SK-N-SH treated with all-trans-retinoic acid at 6 μM for 48 hours (cell line): Measurements from ENCODE around the gene VTI1A.

ENCODE experiments used
- ATAC-seq: fragments of 200-7000 bp; cut with Tn5 transposase; 3 replicates; pipeline ENCODE4 v1.9.1; 2020; ENCODE audit warnings: mild to moderate bottlenecking, moderate library complexity
- ARNTL ChIP-seq: fragments of 450-650 bp; formaldehyde crosslinking; IDR thresholded peaks from 2 replicates; pipeline ENCODE4 v1.5.0; 2020; ENCODE audit warnings: low read depth, mild to moderate bottlenecking, moderate library complexity, borderline replicate concordance
- BACH2 ChIP-seq: fragments of 250-450 bp; sonication (Bioruptor Pico); IDR thresholded peaks from 2 replicates; pipeline ENCODE4 v1.9.0; 2021; ENCODE audit warnings: mild to moderate bottlenecking, borderline replicate concordance
- CREB5 ChIP-seq: fragments of 250-450 bp; sonication (Bioruptor Pico); IDR thresholded peaks from 2 replicates; pipeline ENCODE4 v1.5.1; 2020; ENCODE audit warnings: low read depth, mild to moderate bottlenecking, moderate library complexity
- CSDC2 ChIP-seq: fragments of 250-450 bp; sonication (Bioruptor Pico); IDR thresholded peaks from 2 replicates; pipeline ENCODE4 v1.5.0; 2020; ENCODE audit warnings: mild to moderate bottlenecking, moderate library complexity
- CSRNP3 ChIP-seq: fragments of 250-450 bp; sonication (Bioruptor Pico); IDR thresholded peaks from 2 replicates; pipeline ENCODE4 v1.5.1; 2021; ENCODE audit warnings: mild to moderate bottlenecking, moderate library complexity
- ESRRG ChIP-seq: fragments of 250-450 bp; sonication (Bioruptor Pico); IDR thresholded peaks from 2 replicates; pipeline ENCODE4 v1.6.1; 2021; ENCODE audit warnings: mild to moderate bottlenecking
- GLIS3 ChIP-seq: fragments of 250-450 bp; sonication (Bioruptor Pico); IDR thresholded peaks from 2 replicates; pipeline ENCODE4 v1.5.0; 2020; ENCODE audit warnings: mild to moderate bottlenecking, moderate library complexity
- ISL1 ChIP-seq: fragments of 250-450 bp; sonication (Bioruptor Pico); IDR thresholded peaks from 2 replicates; pipeline ENCODE4 v2.1.2; 2022; ENCODE audit warnings: mild to moderate bottlenecking, moderate library complexity
- OSR1 ChIP-seq: fragments of 250-450 bp; sonication (Bioruptor Pico); IDR thresholded peaks from 2 replicates; pipeline ENCODE4 v1.8.0; 2022; ENCODE audit warnings: moderate library complexity, mild to moderate bottlenecking, inconsistent platforms
- PATZ1 ChIP-seq: fragments of 250-450 bp; sonication (Bioruptor Pico); IDR thresholded peaks from 2 replicates; pipeline ENCODE4 v1.8.0; 2020; ENCODE audit warnings: mild to moderate bottlenecking, moderate library complexity, borderline replicate concordance
- PPARA ChIP-seq: fragments of 250-450 bp; sonication (Bioruptor Pico); IDR thresholded peaks from 2 replicates; pipeline ENCODE4 v1.5.0; 2020; ENCODE audit warnings: mild to moderate bottlenecking, borderline replicate concordance
- RARB ChIP-seq: fragments of 250-450 bp; sonication (Bioruptor Pico); IDR thresholded peaks from 2 replicates; pipeline ENCODE4 v1.8.0; 2021; ENCODE audit warnings: mild to moderate bottlenecking, moderate library complexity
- SNAI2 ChIP-seq: fragments of 250-450 bp; sonication (Bioruptor Pico); IDR thresholded peaks from 2 replicates; pipeline ENCODE4 v1.5.0; 2020; ENCODE audit warnings: mild to moderate bottlenecking, moderate library complexity
- TCF4 ChIP-seq: fragments of 250-450 bp; sonication (Bioruptor Pico); IDR thresholded peaks from 2 replicates; pipeline ENCODE4 v1.8.0; 2021; ENCODE audit warnings: mild to moderate bottlenecking, moderate library complexity, borderline replicate concordance
- TSHZ2 ChIP-seq: fragments of 250-450 bp; sonication (Bioruptor Pico); IDR thresholded peaks from 2 replicates; pipeline ENCODE4 v1.5.0; 2020; ENCODE audit warnings: mild to moderate bottlenecking, moderate library complexity
- ZC3H10 ChIP-seq: fragments of 250-450 bp; sonication (Bioruptor Pico); IDR thresholded peaks from 2 replicates; pipeline ENCODE4 v1.5.1; 2021; ENCODE audit warnings: mild to moderate bottlenecking, moderate library complexity
- ZFP3 ChIP-seq: fragments of 250-450 bp; sonication (Bioruptor Pico); IDR thresholded peaks from 2 replicates; pipeline ENCODE4 v1.5.0; 2020; ENCODE audit warnings: mild to moderate bottlenecking, moderate library complexity
- ZFP30 ChIP-seq: fragments of 450-650 bp; formaldehyde crosslinking; IDR thresholded peaks from 2 replicates; pipeline ENCODE4 v1.5.0; 2022; ENCODE audit warnings: mild to moderate bottlenecking, moderate library complexity
- ZNF565 ChIP-seq: fragments of 450-650 bp; formaldehyde crosslinking; conservative IDR thresholded peaks from 2 replicates; pipeline ENCODE4 v1.5.0; 2020; ENCODE audit warnings: low read depth, mild to moderate bottlenecking, moderate library complexity
- ZNF70 ChIP-seq: fragments of 450-650 bp; formaldehyde crosslinking; IDR thresholded peaks from 2 replicates; pipeline ENCODE4 v1.5.0; 2020; ENCODE audit warnings: mild to moderate bottlenecking, moderate library complexity
- ZNF8 ChIP-seq: fragments of 450-650 bp; formaldehyde crosslinking; IDR thresholded peaks from 2 replicates; pipeline ENCODE4 v1.5.0; 2020; ENCODE audit warnings: mild to moderate bottlenecking, moderate library complexity
- TF ChIP-seq, protein P1 (sequence below): fragments of 250-450 bp; sonication (Bioruptor Pico); IDR thresholded peaks from 2 replicates; pipeline ENCODE4 v1.8.0; 2021; ENCODE audit warnings: low read depth, mild to moderate bottlenecking, moderate library complexity, borderline replicate concordance

Gene VTI1A

GRCh38 chr10:112689327-112690072, 242.5 kb downstream of the VTI1A start:
- TF ChIP-seq CSDC2 (no peak), ZFP3 (CRISPR knock-in tag) (no peak), PATZ1 (no peak), CREB5 (no peak), ZC3H10 (CRISPR knock-in tag) (no peak), ZNF70 (CRISPR knock-in tag) (no peak), ZFP30 (CRISPR knock-in tag) (no peak), TCF4 (CRISPR knock-in tag) (no peak), ARNTL (no peak), BACH2 (CRISPR knock-in tag) (no peak), ZNF565 (CRISPR knock-in tag) (no peak), CSRNP3 (CRISPR knock-in tag) (no peak), RARB (CRISPR knock-in tag) (no peak), PPARA (CRISPR knock-in tag) (no peak), ESRRG (CRISPR knock-in tag) (no peak)
- TF ChIP-seq, protein P1, sequence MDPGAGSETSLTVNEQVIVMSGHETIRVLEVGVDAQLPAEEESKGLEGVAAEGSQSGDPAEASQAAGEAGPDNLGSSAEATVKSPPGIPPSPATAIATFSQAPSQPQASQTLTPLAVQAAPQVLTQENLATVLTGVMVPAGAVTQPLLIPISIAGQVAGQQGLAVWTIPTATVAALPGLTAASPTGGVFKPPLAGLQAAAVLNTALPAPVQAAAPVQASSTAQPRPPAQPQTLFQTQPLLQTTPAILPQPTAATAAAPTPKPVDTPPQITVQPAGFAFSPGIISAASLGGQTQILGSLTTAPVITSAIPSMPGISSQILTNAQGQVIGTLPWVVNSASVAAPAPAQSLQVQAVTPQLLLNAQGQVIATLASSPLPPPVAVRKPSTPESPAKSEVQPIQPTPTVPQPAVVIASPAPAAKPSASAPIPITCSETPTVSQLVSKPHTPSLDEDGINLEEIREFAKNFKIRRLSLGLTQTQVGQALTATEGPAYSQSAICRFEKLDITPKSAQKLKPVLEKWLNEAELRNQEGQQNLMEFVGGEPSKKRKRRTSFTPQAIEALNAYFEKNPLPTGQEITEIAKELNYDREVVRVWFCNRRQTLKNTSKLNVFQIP (CRISPR knock-in tag), result no peak
- ATAC-seq, result peak; percentile 66

DNA sequence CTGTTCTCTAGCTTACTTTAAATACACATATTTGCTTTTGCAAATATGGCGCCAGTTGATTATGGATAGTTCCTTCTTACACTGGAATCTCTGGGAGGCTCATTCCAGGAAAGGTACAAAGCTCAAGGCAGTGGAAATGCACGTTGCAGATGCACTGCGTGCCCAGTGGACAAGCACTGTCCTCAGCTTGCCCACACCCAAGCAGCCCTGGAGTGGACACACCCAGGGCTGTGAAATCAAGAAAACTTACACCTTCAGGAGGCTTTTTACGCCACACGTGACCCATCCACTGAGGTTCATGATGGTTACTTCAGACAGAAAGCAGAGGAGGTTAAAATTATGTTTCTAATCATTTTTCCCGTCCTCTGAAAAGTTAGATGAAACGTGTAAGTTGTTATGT, 248.5 kb downstream of the VTI1A start:
- ATAC-seq, result no peak
- TF ChIP-seq PPARA (CRISPR knock-in tag) (no peak), TSHZ2 (no peak), RARB (CRISPR knock-in tag) (no peak), TCF4 (CRISPR knock-in tag) (no peak), SNAI2 (CRISPR knock-in tag) (no peak)

- no peak for ATAC-seq
- TF ChIP-seq OSR1 (CRISPR knock-in tag) (no peak), ESRRG (CRISPR knock-in tag) (no peak), ZNF8 (CRISPR knock-in tag) (no peak), CSDC2 (no peak), PPARA (CRISPR knock-in tag) (no peak), ZNF70 (CRISPR knock-in tag) (no peak), ISL1 (CRISPR knock-in tag) (no peak), GLIS3 (CRISPR knock-in tag) (no peak), RARB (CRISPR knock-in tag) (no peak), CREB5 (no peak), ZNF565 (CRISPR knock-in tag) (no peak), TCF4 (CRISPR knock-in tag) (no peak), PATZ1 (no peak), SNAI2 (CRISPR knock-in tag) (no peak), CSRNP3 (CRISPR knock-in tag) (no peak)
Measured at GRCh38 chr10:112696592-112696991, 249.6 kb downstream of the VTI1A start.
